Fibroblast of lung (primary cell): ENCODE data around the gene ANKMY1. TPM values are rescaled to one million over a fixed set of nuclear protein-coding genes. Genes with fewer than 3 reads are reported as not detected.

Source experiments
- DNase-seq, 2 donors: peaks; one replicate each; pipeline versions ENCODE4 v3.0.0 to v3.0.0-alpha.2; 2010; ENCODE audit warnings: low read depth in 2 of 2
- H2AFZ ChIP-seq: 2 replicates; pipeline ENCODE4 v1.5.1; 2012; ENCODE audit warnings: low read length, control low read depth, inconsistent platforms
- H3K27ac ChIP-seq: 2 replicates; pipeline ENCODE4 v1.5.1; 2011; ENCODE audit warnings: low read length, control low read depth; ENCODE audit not compliant: insufficient read depth
- H3K27me3 ChIP-seq: 2 replicates; pipeline ENCODE4 v1.5.1; 2011; ENCODE audit warnings: mild to moderate bottlenecking, low read length; ENCODE audit not compliant: control insufficient read depth, insufficient read depth
- H3K36me3 ChIP-seq: 2 replicates; pipeline ENCODE4 v1.5.1; 2011; ENCODE audit warnings: low read length; ENCODE audit not compliant: control insufficient read depth, insufficient read depth
- H3K4me1 ChIP-seq: 2 replicates; pipeline ENCODE4 v1.5.1; 2011; ENCODE audit warnings: low read length; ENCODE audit not compliant: control insufficient read depth, insufficient read depth; ENCODE audit errors: extremely low read depth
- H3K4me2 ChIP-seq: 2 replicates; pipeline ENCODE4 v1.5.1; 2011; ENCODE audit warnings: low read length, control low read depth; ENCODE audit not compliant: insufficient read depth; ENCODE audit errors: extremely low read depth
- H3K4me3 ChIP-seq, 4 experiments: fragments of 200-600 bp in 1 of 4; sonication (generic) in 1 of 4; replicated peaks in 1 of 4; 2 replicates each; pipeline ENCODE4 v1.5.1; 2011 to 2016; ENCODE audit warnings: low read length in 4 of 4, low read depth in 3 of 4, mild to moderate bottlenecking in 3 of 4, control low read depth in 2 of 4, inconsistent platforms in 1 of 4, mixed read lengths in 1 of 4; ENCODE audit not compliant: insufficient read depth in 1 of 4; ENCODE audit errors: control extremely low read depth in 1 of 4
- H3K79me2 ChIP-seq: 2 replicates; pipeline ENCODE4 v1.5.1; 2012; ENCODE audit warnings: mild to moderate bottlenecking, low read length, inconsistent platforms; ENCODE audit not compliant: control insufficient read depth, insufficient read depth
- H3K9ac ChIP-seq: 2 replicates; pipeline ENCODE4 v1.5.1; 2011; ENCODE audit warnings: mild to moderate bottlenecking, low read length, control low read depth; ENCODE audit not compliant: insufficient read depth
- H3K9me3 ChIP-seq: 2 replicates; pipeline ENCODE4 v1.5.1; 2012; ENCODE audit warnings: low read depth, low read length; ENCODE audit not compliant: control insufficient read depth, insufficient read depth
- H4K20me1 ChIP-seq: 2 replicates; pipeline ENCODE4 v1.5.1; 2011; ENCODE audit warnings: low read length; ENCODE audit not compliant: control insufficient read depth, insufficient read depth; ENCODE audit errors: extremely low read depth
- EZH2 ChIP-seq: IDR thresholded peaks from 2 replicates; pipeline ENCODE4 v1.5.1; 2012; ENCODE audit warnings: low read length, control low read depth, mild to moderate bottlenecking; ENCODE audit errors: missing control alignments
- polyA plus RNA-seq, 2 donors: library from polyadenylated mRNA; depleted of rRNA in 1 of 2; stranded (reverse) in 1 of 2; unstranded in 1 of 2; fragments of >200 nt; gene quantifications; 2 replicates each; pipeline ENCODE4 v1.2.1, GENCODE V29; 2011 to 2012; ENCODE audit warnings: missing spikeins in 1 of 2
- total RNA-seq: library from RNA; depleted of rRNA; stranded (reverse); fragments of >200 nt; gene quantifications from 2 replicates; pipeline ENCODE4 v1.2.1, GENCODE V29; 2014
- TF ChIP-seq, protein P1 (sequence below), 2 donors: IDR thresholded peaks in 1 of 2; conservative IDR thresholded peaks in 1 of 2; 1 replicate in 1 of 2; 2 replicates in 1 of 2; pipeline ENCODE4 v1.5.1; 2011 to 2012; ENCODE audit warnings: low read length in 2 of 2, control low read depth in 1 of 2, inconsistent platforms in 1 of 2, low read depth in 1 of 2, mild to moderate bottlenecking in 1 of 2

Gene ANKMY1
- total and polyA plus RNA-seq, 2 donors (not counting 1 experiment from before 2014, with no cell fraction given), result 2.8 to 7.4 TPM

DNA sequence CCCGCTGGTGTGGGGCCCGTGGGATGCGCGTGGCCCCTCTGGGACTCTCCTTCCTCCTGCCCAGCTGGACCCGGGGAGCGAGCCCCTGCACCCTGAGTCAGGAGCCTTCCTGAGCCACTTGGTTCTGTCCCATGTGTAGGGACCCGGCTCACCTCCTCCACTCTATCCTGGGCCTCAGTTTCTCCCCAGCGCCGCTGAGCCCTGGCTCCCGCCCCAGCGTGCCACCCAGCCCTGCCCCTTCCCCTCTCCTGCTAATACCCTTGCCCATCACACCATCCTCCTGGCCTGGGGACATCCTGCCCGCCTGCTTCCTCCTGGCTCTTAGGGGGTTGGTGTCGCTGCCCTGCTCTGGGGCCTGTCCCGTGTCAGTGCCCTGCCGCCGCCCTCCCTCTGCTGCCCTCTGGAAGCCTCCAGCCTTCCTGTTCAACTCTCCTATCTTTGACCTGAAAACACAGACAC, 97.5 kb downstream of the ANKMY1 start:
- peaks cover 36% of the 10 kb centered on the region for H3K36me3 ChIP-seq
- no peak overlapping the region for H3K9ac ChIP-seq
- no peaks in the 10 kb centered on the region for H4K20me1 ChIP-seq
- H3K27ac ChIP-seq, result no peak overlapping the region
- H3K79me2 ChIP-seq, result peaks cover 2% of the 10 kb centered on the region
- H3K4me1 ChIP-seq, result no peaks in the 10 kb centered on the region
- H3K9me3 ChIP-seq, result no peaks in the 10 kb centered on the region
- no peak overlapping the region for H3K4me3 ChIP-seq
- no peak for TF ChIP-seq EZH2
- TF ChIP-seq, protein P1, sequence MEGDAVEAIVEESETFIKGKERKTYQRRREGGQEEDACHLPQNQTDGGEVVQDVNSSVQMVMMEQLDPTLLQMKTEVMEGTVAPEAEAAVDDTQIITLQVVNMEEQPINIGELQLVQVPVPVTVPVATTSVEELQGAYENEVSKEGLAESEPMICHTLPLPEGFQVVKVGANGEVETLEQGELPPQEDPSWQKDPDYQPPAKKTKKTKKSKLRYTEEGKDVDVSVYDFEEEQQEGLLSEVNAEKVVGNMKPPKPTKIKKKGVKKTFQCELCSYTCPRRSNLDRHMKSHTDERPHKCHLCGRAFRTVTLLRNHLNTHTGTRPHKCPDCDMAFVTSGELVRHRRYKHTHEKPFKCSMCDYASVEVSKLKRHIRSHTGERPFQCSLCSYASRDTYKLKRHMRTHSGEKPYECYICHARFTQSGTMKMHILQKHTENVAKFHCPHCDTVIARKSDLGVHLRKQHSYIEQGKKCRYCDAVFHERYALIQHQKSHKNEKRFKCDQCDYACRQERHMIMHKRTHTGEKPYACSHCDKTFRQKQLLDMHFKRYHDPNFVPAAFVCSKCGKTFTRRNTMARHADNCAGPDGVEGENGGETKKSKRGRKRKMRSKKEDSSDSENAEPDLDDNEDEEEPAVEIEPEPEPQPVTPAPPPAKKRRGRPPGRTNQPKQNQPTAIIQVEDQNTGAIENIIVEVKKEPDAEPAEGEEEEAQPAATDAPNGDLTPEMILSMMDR (conservative IDR thresholded peaks at IDR 0.05 in 1 of 2, IDR thresholded peaks at IDR 0.05 in 1 of 2; ENCODE audit: low read depth in 1 of 2, low read length in 2 of 2), result no peak
- no peaks in the 10 kb centered on the region for H3K27me3 ChIP-seq
- DNase-seq, result no peak
- no peak overlapping the region for H2AFZ ChIP-seq
- H3K4me2 ChIP-seq, result no peak overlapping the region

DNA sequence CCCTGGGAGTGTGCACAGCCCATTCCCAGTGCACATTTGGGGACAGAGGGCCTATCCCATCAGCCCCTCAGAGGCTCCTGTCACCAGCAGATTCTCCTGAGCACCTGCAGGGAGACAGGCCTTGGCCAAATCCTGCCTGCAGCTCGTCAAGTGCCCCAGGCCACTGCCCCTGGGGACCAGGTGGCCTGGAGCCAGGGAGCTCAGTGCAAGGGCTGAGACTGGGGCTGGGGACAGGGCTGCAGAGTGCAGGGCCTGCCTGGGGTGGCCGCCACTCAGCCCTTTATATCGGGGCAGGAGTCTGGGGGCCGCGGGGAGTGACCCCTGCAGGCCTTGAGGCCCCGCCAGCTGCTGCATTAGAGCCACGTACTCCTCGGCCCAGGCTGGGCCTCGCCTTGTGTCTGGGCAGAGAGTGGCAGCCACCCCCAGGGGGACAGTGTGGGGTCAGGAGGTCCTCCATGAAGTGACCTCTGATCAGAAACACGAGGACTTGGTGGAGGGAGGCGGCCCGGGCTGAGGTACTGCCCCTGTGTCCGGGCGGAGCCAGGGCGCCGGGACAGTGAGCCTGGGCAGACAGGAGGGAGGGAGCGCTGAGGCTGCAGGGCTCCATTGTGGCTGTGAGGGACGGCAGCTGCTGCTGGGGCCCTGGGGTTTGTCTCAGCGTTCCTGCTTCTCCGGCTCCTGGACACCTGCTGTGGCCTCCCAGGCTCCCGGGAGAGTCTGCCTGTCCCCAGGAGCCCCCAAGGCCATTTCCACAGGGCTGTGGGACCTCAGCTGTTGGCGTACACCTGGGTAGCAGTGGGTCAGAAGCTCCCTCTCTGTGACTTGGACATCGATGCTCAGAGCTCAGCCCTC, 98.2 kb downstream of the ANKMY1 start:
- no peak overlapping the region for H3K27ac ChIP-seq
- no peak overlapping the region for H3K9ac ChIP-seq
- DNase-seq, result no peak

DNA sequence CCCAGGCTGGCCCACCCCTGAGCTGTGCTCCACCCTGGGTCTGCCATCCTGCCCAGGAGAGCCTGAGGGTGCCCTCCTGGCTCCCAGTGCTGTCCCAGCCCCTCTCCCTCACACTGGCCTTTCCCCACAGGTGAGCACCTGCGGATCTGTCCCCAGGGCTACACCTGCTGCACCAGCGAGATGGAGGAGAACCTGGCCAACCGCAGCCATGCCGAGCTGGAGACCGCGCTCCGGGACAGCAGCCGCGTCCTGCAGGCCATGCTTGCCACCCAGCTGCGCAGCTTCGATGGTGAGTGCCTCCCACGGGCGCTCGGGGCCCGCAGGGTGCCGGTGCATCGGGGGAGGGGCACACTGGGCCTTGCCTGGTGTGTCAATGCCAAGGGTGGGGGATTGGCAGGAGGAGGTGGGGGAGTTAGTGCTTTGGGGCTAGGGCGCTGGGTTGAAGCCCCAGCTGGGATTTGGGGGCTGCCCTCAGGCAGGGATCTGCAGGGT, 98.8 kb downstream of the ANKMY1 start:
- Histone ChIP-seq H3K36me3 (peaks cover 23% of the 10 kb centered on the region), H3K4me2 (no peak overlapping the region), H3K9ac (no peak overlapping the region), H3K4me1 (no peaks in the 10 kb centered on the region), H3K4me3 (no peak overlapping the region), H3K27ac (no peak overlapping the region), H3K9me3 (no peaks in the 10 kb centered on the region), H2AFZ (no peak overlapping the region), H3K27me3 (no peaks in the 10 kb centered on the region), H4K20me1 (no peaks in the 10 kb centered on the region), H3K79me2 (peaks cover 11% of the 10 kb centered on the region)
- TF ChIP-seq, protein P1 (conservative IDR thresholded peaks at IDR 0.05 in 1 of 2, IDR thresholded peaks at IDR 0.05 in 1 of 2; ENCODE audit: low read depth in 1 of 2, low read length in 2 of 2), result no peak
- TF ChIP-seq EZH2, result no peak
- no peak for DNase-seq

More for the DNA sequence above, 98.2 kb downstream of the ANKMY1 start:
- Histone ChIP-seq H4K20me1 (no peaks in the 10 kb centered on the region), H3K4me2 (no peak overlapping the region), H3K79me2 (peaks cover 5% of the 10 kb centered on the region), H3K36me3 (peaks cover 29% of the 10 kb centered on the region), H3K4me1 (no peaks in the 10 kb centered on the region), H2AFZ (no peak overlapping the region), H3K9me3 (no peaks in the 10 kb centered on the region), H3K27me3 (no peaks in the 10 kb centered on the region), H3K4me3 (no peak overlapping the region)
- TF ChIP-seq EZH2, result no peak
